Thyroid gland (tissue), 4 donors: ENCODE data around the gene SPINDOC. TPM values are rescaled to one million over a fixed set of nuclear protein-coding genes. Genes with fewer than 3 reads are reported as not detected.
"Not testable (repeated sequence)": the region's sequence is repeated elsewhere in the genome, so short reads cannot be mapped to it uniquely, and the experiment has no call there.

ENCODE experiments used
- DNase-seq, 2 donors: peaks; one replicate each; pipeline ENCODE4 v3.0.0-alpha.2; 2019
- H3K27ac ChIP-seq, 3 donors: fragments of 200-600 bp; sonication (generic); 1 replicate in 2 of 3; 2 replicates in 1 of 3; pipeline ENCODE4 v1.5.1; 2016 to 2019; ENCODE audit warnings: mild to moderate bottlenecking in 1 of 3, moderate library complexity in 1 of 3
- H3K27me3 ChIP-seq: fragments of 200-600 bp; sonication (generic); one replicate; pipeline ENCODE4 v1.5.1; 2019
- H3K36me3 ChIP-seq, 2 donors: fragments of 200-600 bp; sonication (generic); one replicate each; pipeline ENCODE4 v1.5.1; 2016 to 2019
- H3K4me1 ChIP-seq, 2 donors: fragments of 200-600 bp; sonication (generic); one replicate each; pipeline ENCODE4 v1.5.1; 2017 to 2019
- H3K4me3 ChIP-seq, 3 donors: fragments of 200-600 bp; sonication (generic); replicated peaks in 1 of 3; 1 replicate in 2 of 3; 2 replicates in 1 of 3; pipeline ENCODE4 v1.5.1; 2016; ENCODE audit warnings: mild to moderate bottlenecking in 1 of 3
- H3K9me3 ChIP-seq: fragments of 200-600 bp; sonication (generic); one replicate; pipeline ENCODE4 v1.5.1; 2017
- CTCF ChIP-seq, 6 experiments: fragments of 200-600 bp in 3 of 6; fragments of 450-650 bp in 3 of 6; sonication (generic) in 3 of 6; IDR thresholded peaks; one replicate each; pipeline ENCODE4 v1.5.1; 2016 to 2019; ENCODE audit warnings: antibody characterized with exemption in 6 of 6, mild to moderate bottlenecking in 2 of 6, inconsistent platforms in 1 of 6, moderate library complexity in 1 of 6
- POLR2A ChIP-seq, 2 donors: fragments of 450-650 bp; IDR thresholded peaks; one replicate each; pipeline ENCODE4 v1.6.1; 2017; ENCODE audit warnings: antibody characterized with exemption in 2 of 2, mild to moderate bottlenecking in 2 of 2, moderate library complexity in 1 of 2
- WGBS, 2 donors: methylation state at CpG; one replicate each; pipeline ENCODE4 v1.1.5; 2017; 5-methylcytosine and 5-hydroxymethylcytosine counted together
- intact Hi-C: fragments of 100-400 bp; cut with DNase I; formaldehyde crosslinking; loops from one replicate; pipeline ENCODE4 v1.15.1; 2023
- total RNA-seq, 4 donors: library from RNA; depleted of rRNA; stranded (reverse); fragments of >200 nt; gene quantifications; one replicate each; pipeline ENCODE4 v1.2.3, GENCODE V29; 2016

Gene SPINDOC
- total RNA-seq, 4 donors from 2014 or later = 7.4 to 12.6 (median 10.3) TPM

GRCh38 chr11:63768237-63769041, 44.8 kb upstream of the SPINDOC start, which contains the start of gene ZFTA:
ZFTA (minus strand) TSS chr11:63768775; CDS start chr11:63768622, 153 bp downstream.
- no peaks in the 10 kb centered on the region for H3K9me3 ChIP-seq
- H3K27me3 ChIP-seq = no peaks in the 10 kb centered on the region
- H3K4me1 ChIP-seq = peaks cover 23 to 40% of the 10 kb centered on the region in 2 donors
- DNase-seq = peak; percentile 70 to 72
- peak within 1 kb of the TSS; percentile 53 to 87 (median 81) for H3K4me3 ChIP-seq
- no peaks in the 10 kb centered on the region for H3K36me3 ChIP-seq
- TF ChIP-seq CTCF (IDR thresholded peaks at IDR 0.05) (peak in 4 of 6 experiments; percentile 45 to 99 (median 88)), POLR2A (IDR thresholded peaks at IDR 0.05) (no peak)
- peak within 1 kb of the TSS; percentile 82 to 92 (median 83) for H3K27ac ChIP-seq
- intact Hi-C loops = loop anchor here (5.0 to 10.0 kb wide), 2 partner anchors 46 to 174 kb away; partner anchors contain the start of gene SPINDOC
- no CpG with 5 or more reads among the region's 113 CpGs for WGBS, 2 donors

- Histone ChIP-seq H3K27me3 (no peaks in the 10 kb centered on the region), H3K9me3 (no peaks in the 10 kb centered on the region), H3K27ac (peak overlapping the region in 2 of 3 donors; percentile 38 to 64), H3K4me3 (peak overlapping the region; percentile 0 to 81 (median 66)), H3K4me1 (peaks cover 17 to 33% of the 10 kb centered on the region in 2 donors), H3K36me3 (no peaks in the 10 kb centered on the region)
- WGBS, 2 donors = 3% methylated on average over 6 of the region's 82 CpGs; no CpG with 5 or more reads in 1 of the 2 donors
- DNase-seq = peak in 1 of 2 donors; percentile 20
- intact Hi-C loops = loop anchor here (5.0 to 10.0 kb wide), 2 partner anchors 46 to 173 kb away; partner anchors contain the start of gene SPINDOC
- TF ChIP-seq POLR2A (IDR thresholded peaks at IDR 0.05) (peak in 1 of 2 donors; percentile 25), CTCF (IDR thresholded peaks at IDR 0.05) (no peak)
Measured at GRCh38 chr11:63769042-63769713, 44.1 kb upstream of the SPINDOC start.

GRCh38 chr11:63769714-63770455, 43.4 kb upstream of the SPINDOC start:
- intact Hi-C loops = loop anchor here (5.0 to 10.0 kb wide), 2 partner anchors 45 to 172 kb away; partner anchors contain the start of gene SPINDOC

GRCh38 chr11:63770763-63771162, 42.5 kb upstream of the SPINDOC start:
- Histone ChIP-seq H3K27me3 (no peaks in the 10 kb centered on the region), H3K4me3 (no peak overlapping the region), H3K4me1 (peaks cover 17% of the 10 kb centered on the region in 2 donors), H3K27ac (no peak overlapping the region), H3K36me3 (no peaks in the 10 kb centered on the region), H3K9me3 (no peaks in the 10 kb centered on the region)
- TF ChIP-seq CTCF (IDR thresholded peaks at IDR 0.05) (no peak), POLR2A (IDR thresholded peaks at IDR 0.05) (no peak)
- 81 to 87% methylated on average over 7 of the region's 7 CpGs for WGBS, 2 donors
- intact Hi-C loops = no loop called here
- no peak for DNase-seq

More at GRCh38 chr11:63769714-63770455, 43.4 kb upstream of the SPINDOC start:
- Histone ChIP-seq H3K27ac (peak overlapping the region in 1 of 3 donors; percentile 64), H3K36me3 (no peaks in the 10 kb centered on the region), H3K4me1 (peaks cover 17 to 26% of the 10 kb centered on the region in 2 donors), H3K27me3 (no peaks in the 10 kb centered on the region), H3K4me3 (peak overlapping the region; percentile 0 to 81 (median 66)), H3K9me3 (no peaks in the 10 kb centered on the region)
- DNase-seq = peak in 1 of 2 donors; percentile 25
- WGBS, 2 donors = 30 to 40% methylated on average over 2 to 10 of the region's 35 CpGs
- TF ChIP-seq CTCF (IDR thresholded peaks at IDR 0.05) = no peak

GRCh38 chr11:63771741-63772318, 41.4 kb upstream of the SPINDOC start:
- DNase-seq, H3K27ac ChIP-seq, H3K36me3 ChIP-seq, intact Hi-C loops, H3K27me3 ChIP-seq, H3K9me3 ChIP-seq, H3K4me3 ChIP-seq: not testable (repeated sequence)
- peaks cover 7 to 13% of the 10 kb centered on the region in 2 donors for H3K4me1 ChIP-seq
- 89 to 91% methylated on average over 2 of the region's 2 CpGs for WGBS, 2 donors
